Stimulated activated CD8-positive, alpha-beta memory T cell treated with anti-CD3 and anti-CD28 coated beads, Interleukin-4, amount 100 ng/mL, for 4 hours (primary cell): Measurements from ENCODE around the gene LHX4.

ENCODE experiments used
- DNase-seq, 2 donors: peaks; one replicate each; pipeline ENCODE4 v3.0.0-alpha.2; 2020; ENCODE audit warnings: low read depth in 2 of 2, low spot score in 1 of 2

The LHX4 gene

GRCh38 chr1:180270530-180271271 is 40.6 kb downstream of the LHX4 start:
- no peak for DNase-seq

- DNase-seq: no peak
These were observed 41.5 kb downstream of the LHX4 start for GRCh38 chr1:180271272-180272255.

GRCh38 chr1:180272395-180272794 is 42.3 kb downstream of the LHX4 start:
- DNase-seq: no peak

GRCh38 chr1:180273066-180273465 is 43.0 kb downstream of the LHX4 start:
- DNase-seq: no peak

GRCh38 chr1:180274221-180274620 is 44.2 kb downstream of the LHX4 start:
- no peak for DNase-seq

- DNase-seq: no peak
These were observed 45.7 kb downstream of the LHX4 start for GRCh38 chr1:180275726-180276125.

- DNase-seq: no peak
These were observed 47.6 kb downstream of the LHX4 start for GRCh38 chr1:180277476-180278193.

- no peak for DNase-seq
These were observed 48.1 kb downstream of the LHX4 start for GRCh38 chr1:180278194-180278515.

GRCh38 chr1:180278596-180279395 is 48.7 kb downstream of the LHX4 start:
- no peak for DNase-seq

GRCh38 chr1:180279651-180280050 is 49.6 kb downstream of the LHX4 start:
- DNase-seq: no peak

GRCh38 chr1:180280617-180281016 is 50.6 kb downstream of the LHX4 start:
- DNase-seq: no peak

GRCh38 chr1:180281490-180281889 is 51.4 kb downstream of the LHX4 start:
- DNase-seq: no peak

- DNase-seq: no peak
These were observed 52.5 kb downstream of the LHX4 start for GRCh38 chr1:180282401-180283044.

- DNase-seq: no peak
These were observed 53.0 kb downstream of the LHX4 start for GRCh38 chr1:180283098-180283497.

- no peak for DNase-seq
These were observed 56.4 kb downstream of the LHX4 start for GRCh38 chr1:180286417-180286816.

- DNase-seq: no peak
These were observed 58.1 kb downstream of the LHX4 start for GRCh38 chr1:180287988-180288705.

- no peak for DNase-seq
These were observed 58.9 kb downstream of the LHX4 start for GRCh38 chr1:180288940-180289339.

GRCh38 chr1:180290265-180291001 is 60.4 kb downstream of the LHX4 start:
- DNase-seq: no peak

- DNase-seq: no peak
These were observed 60.9 kb downstream of the LHX4 start for GRCh38 chr1:180291004-180291403.
